ENCODE results near the gene TES. TPM values are rescaled to one million over a fixed set of nuclear protein-coding genes. Genes with fewer than 3 reads are reported as not detected.

The TES gene
- total and polyA plus RNA-seq, 9 of the 15 experiments (the other 6 are each of a cell fraction or from before 2014, with no cell fraction given) = 20.7 to 61.6 (median 53.8) TPM

- ChIA-PET CTCF (ENCODE audit: low intra/inter-chr PET ratio) (interaction anchor here (0.6 kb wide), 1 partner anchor 72 kb away, joined by 4 read pairs; no protein-coding TSS in a partner anchor), POLR2A (no interaction called here)
- no peak overlapping the region for H3K4me2 ChIP-seq (ENCODE audit: insufficient read depth, low read length)
- H3K36me3 ChIP-seq (ENCODE audit: control insufficient read depth, insufficient read depth, low read length) = no peaks in the 10 kb centered on the region; the same call in 2 of the 3 replicates
- BruUV-seq (replicated peaks) = no TSS peak
- H3K9me3 ChIP-seq (replicated peaks; ENCODE audit: control insufficient read depth, insufficient read depth, low read depth, low read length) = no peaks in the 10 kb centered on the region
- H2AFZ ChIP-seq (ENCODE audit: low read depth, low read length) = no peak overlapping the region
- no peaks in the 10 kb centered on the region for H3K4me1 ChIP-seq (replicated peaks in 1 of 2; ENCODE audit: control insufficient read depth in 2 of 2, insufficient read depth in 2 of 2, low read length in 2 of 2)
- H3K79me2 ChIP-seq (ENCODE audit: control insufficient read depth, insufficient read depth, low read length) = no peaks in the 10 kb centered on the region
- FAIRE-seq (no peak), ATAC-seq (no peak), DNase-seq (ENCODE audit: extremely low read depth in 1 of 4, low spot score in 3 of 4) (no peak)
- TF ChIP-seq SPI1 (IDR thresholded peaks at IDR 0.05; ENCODE audit: borderline replicate concordance, low read depth, low read length) (0 out of 2 replicates have a peak, but pooled peaks have one; percentile 18), POLR3G (IDR thresholded peaks at IDR 0.05; ENCODE audit: extremely low read depth, insufficient read length, insufficient replicate concordance) (no peak)
- no peaks in the 10 kb centered on the region for H3K9me1 ChIP-seq (ENCODE audit: control insufficient read depth, insufficient read depth, low read length)
- H3K27ac ChIP-seq (ENCODE audit: extremely low read depth, low read depth, low read length) = no peak overlapping the region
- H3K27me3 ChIP-seq (ENCODE audit: control insufficient read depth in 2 of 2, insufficient read depth in 2 of 2, low read length in 2 of 2) = no peaks in the 10 kb centered on the region
- no peak overlapping the region for H3K4me3 ChIP-seq
- H3K9ac ChIP-seq (ENCODE audit: insufficient read depth in 1 of 2, low read depth in 2 of 2, low read length in 2 of 2) = no peak overlapping the region
- WGBS (ENCODE audit: insufficient coverage, low coverage, missing lambda C conversion rate) = 2% methylated on average over 4 of the region's 4 CpGs
- in situ Hi-C loops (cut with MboI) = no loop called here
- intact Hi-C loops (cut with micrococcal nuclease) = no loop called here
- no peaks in the 10 kb centered on the region for H4K20me1 ChIP-seq (replicated peaks; ENCODE audit: control insufficient read depth, insufficient read depth, low read length)
Measured at GRCh38 chr7:116273283-116273917, 63.1 kb downstream of the TES start.

DNA sequence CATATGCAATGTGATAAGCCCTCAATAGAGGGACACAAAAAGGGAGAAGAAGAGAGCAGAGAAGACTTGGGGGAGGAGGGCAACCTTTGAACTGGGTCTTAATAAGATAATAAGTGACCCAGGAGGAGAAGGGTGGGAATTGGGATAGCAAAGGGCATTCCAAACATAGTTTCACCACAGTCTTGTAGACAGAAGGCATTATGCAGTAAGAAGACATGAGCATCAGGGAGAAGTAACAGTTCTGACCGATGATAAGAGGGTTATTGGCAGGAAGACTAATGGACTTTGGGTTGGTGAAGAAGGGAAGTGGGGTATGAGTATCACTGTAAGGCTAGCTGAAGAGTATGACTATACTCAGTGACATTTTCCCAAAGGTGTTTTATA, 63.6 kb downstream of the TES start:
- no peak for ATAC-seq
- Histone ChIP-seq H3K27ac (ENCODE audit: extremely low read depth, low read depth, low read length) (no peak overlapping the region), H3K4me3 (no peak overlapping the region), H3K9me1 (ENCODE audit: control insufficient read depth, insufficient read depth, low read length) (no peaks in the 10 kb centered on the region), H4K20me1 (replicated peaks; ENCODE audit: control insufficient read depth, insufficient read depth, low read length) (no peaks in the 10 kb centered on the region), H3K27me3 (ENCODE audit: control insufficient read depth in 2 of 2, insufficient read depth in 2 of 2, low read length in 2 of 2) (no peaks in the 10 kb centered on the region), H3K9ac (ENCODE audit: insufficient read depth in 1 of 2, low read depth in 2 of 2, low read length in 2 of 2) (no peak overlapping the region), H3K4me1 (replicated peaks in 1 of 2; ENCODE audit: control insufficient read depth in 2 of 2, insufficient read depth in 2 of 2, low read length in 2 of 2) (no peaks in the 10 kb centered on the region), H3K36me3 (ENCODE audit: control insufficient read depth, insufficient read depth, low read length) (no peaks in the 10 kb centered on the region; the same call in 2 of the 3 replicates), H3K4me2 (ENCODE audit: insufficient read depth, low read length) (no peak overlapping the region), H2AFZ (ENCODE audit: low read depth, low read length) (no peak overlapping the region), H3K79me2 (ENCODE audit: control insufficient read depth, insufficient read depth, low read length) (no peaks in the 10 kb centered on the region), H3K9me3 (replicated peaks; ENCODE audit: control insufficient read depth, insufficient read depth, low read depth, low read length) (no peaks in the 10 kb centered on the region)
- intact Hi-C loops (cut with micrococcal nuclease) (no loop called here), in situ Hi-C loops (cut with MboI) (no loop called here)
- ChIA-PET POLR2A (no interaction called here), CTCF (ENCODE audit: low intra/inter-chr PET ratio) (interaction anchor here (0.6 kb wide), 1 partner anchor 71 kb away, joined by 4 read pairs; no protein-coding TSS in a partner anchor)
- DNase-seq (ENCODE audit: extremely low read depth in 1 of 4, low spot score in 3 of 4) = no peak
- 0% methylated on average over 1 of the region's 1 CpG for WGBS (ENCODE audit: insufficient coverage, low coverage, missing lambda C conversion rate)
- BruUV-seq (replicated peaks) = no TSS peak
- FAIRE-seq = no peak
- TF ChIP-seq RBFOX2 (IDR thresholded peaks at IDR 0.05; ENCODE audit: low read depth, low read length) (no peak), FOS (IDR thresholded peaks at IDR 0.05; ENCODE audit: extremely low read depth, insufficient read length) (no peak), ZFP91 (CRISPR knock-in tag; IDR thresholded peaks at IDR 0.05) (no peak), MAZ (CRISPR knock-in tag; conservative IDR thresholded peaks at IDR 0.05 in 1 of 2, IDR thresholded peaks at IDR 0.05 in 1 of 2) (no peak), ZNF274 (IDR thresholded peaks at IDR 0.05; ENCODE audit: borderline replicate concordance, low read depth, low read length) (no peak), SP2 (IDR thresholded peaks at IDR 0.05; ENCODE audit: extremely low read depth, low read depth, low read length, poor library complexity, severe bottlenecking) (no peak), CBX8 (IDR thresholded peaks at IDR 0.05; ENCODE audit: borderline replicate concordance, extremely low read depth, low read depth, low read length, poor library complexity, severe bottlenecking) (no peak)

Measured in K562 (cell line).